Measurements from ENCODE around the gene ACAP2. TPM values are rescaled to one million over a fixed set of nuclear protein-coding genes. Genes with fewer than 3 reads are reported as not detected.
A peak's percentile ranks its signal among the peaks of the same experiment; 100 is the strongest.
"Not testable (repeated sequence)": the region's sequence is repeated elsewhere in the genome, so short reads cannot be mapped to it uniquely, and the experiment has no call there.

ACAP2 gene
- total RNA-seq, 1 experiment from 2014 or later = 50.9 TPM

DNA sequence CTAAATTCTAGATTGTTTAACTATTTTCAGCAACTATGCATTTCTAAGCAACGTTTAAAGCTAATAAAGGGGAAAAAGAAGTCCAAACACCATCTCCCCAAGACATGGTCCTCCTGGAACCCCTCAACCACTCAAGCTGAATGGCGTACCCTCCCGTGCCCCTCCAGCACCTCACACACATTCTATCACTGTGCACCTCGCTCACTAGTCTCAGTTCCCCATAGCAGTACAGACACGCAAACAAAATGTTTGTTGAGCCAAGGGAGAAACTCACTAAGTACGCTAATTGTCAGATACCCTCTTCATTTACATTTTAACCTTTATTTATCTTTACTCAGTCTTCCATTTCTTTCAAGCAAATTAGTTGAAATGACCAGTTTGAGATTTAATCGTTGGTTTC, 48.8 kb downstream of the ACAP2 start:
- no peak for DNase-seq (ENCODE audit: low read depth)

GRCh38 chr3:195388380-195388779, 54.4 kb downstream of the ACAP2 start:
- DNase-seq (ENCODE audit: low read depth) = no peak

DNA sequence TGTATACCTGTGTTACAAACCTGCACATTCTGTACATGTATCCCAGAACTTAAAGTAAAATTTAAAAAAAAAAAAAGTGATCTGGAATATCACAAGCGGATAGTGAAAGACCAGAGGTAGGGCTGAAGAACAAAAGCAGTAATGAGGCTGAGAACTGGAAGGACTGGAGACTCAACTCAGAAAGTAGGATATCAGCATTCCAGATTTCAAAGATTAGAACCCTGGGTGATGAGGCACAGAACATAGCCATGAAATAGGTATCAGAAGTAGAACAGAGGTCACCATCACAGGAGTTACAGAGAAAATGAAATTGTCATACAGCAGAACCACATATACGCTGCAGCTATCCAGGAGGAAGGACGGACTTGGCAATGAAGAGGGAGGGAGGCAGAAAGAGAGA, 56.1 kb downstream of the ACAP2 start:
- no peak for DNase-seq (ENCODE audit: low read depth)

- DNase-seq (ENCODE audit: low read depth) = peak; percentile 37
These were observed 57.3 kb downstream of the ACAP2 start for GRCh38 chr3:195385526-195385925.

GRCh38 chr3:195384952-195385351, 57.9 kb downstream of the ACAP2 start:
- DNase-seq (ENCODE audit: low read depth) = no peak

- no peak for DNase-seq (ENCODE audit: low read depth)
These were observed 70.6 kb downstream of the ACAP2 start for GRCh38 chr3:195372220-195372619.

DNA sequence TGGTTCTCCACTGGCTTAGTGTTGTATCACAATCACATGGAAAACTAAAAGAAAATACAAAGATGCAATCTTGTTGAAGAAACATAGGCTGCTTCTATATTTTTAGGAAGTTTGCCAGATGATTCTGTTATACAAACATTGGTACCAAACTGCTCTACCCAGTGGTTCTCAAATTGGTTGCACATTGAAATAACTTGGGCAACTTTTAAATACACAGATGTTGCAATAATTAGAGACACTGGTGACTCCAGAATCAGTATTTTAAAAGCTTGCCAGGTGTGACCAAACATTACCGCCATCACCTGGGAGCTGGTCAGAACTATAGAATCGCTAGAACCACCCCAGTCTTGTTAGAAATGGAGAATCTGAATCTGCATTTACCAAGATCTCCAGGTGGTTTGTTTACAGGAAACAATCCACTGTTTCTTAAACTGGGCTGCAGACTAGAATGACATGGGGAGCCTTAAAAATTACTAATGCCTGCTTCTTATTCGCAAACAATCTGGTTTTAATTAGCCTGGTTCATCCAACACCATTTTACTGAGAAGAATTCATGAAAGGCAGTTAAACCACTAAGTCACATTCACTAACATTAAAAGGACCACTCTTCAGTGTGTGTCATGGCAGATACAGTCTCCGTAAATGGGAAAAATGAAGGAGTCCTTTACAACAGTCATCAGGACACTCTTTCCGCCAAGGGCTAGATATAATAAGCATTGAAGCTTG, 76.5 kb downstream of the ACAP2 start:
- DNase-seq (ENCODE audit: low read depth) = no peak

DNA sequence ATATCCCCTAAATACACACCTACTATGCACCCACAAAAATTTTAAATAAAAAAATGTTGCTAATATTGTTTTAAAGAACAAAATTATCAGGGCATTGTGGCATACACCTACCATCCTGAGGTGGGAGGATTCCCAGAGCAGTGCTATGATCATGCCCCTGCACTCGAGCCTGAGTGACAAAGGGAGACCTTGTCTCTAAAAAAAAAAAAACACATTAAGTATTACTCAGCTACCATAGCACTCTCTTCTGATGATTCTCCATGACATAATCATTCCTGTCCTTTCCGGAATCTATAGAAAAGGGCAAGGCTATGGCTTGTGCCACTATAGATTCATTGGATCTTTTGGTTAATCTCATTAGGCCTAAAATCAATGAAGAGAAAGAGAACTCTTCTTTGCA, 77.4 kb downstream of the ACAP2 start:
- DNase-seq (ENCODE audit: low read depth) = no peak

DNA sequence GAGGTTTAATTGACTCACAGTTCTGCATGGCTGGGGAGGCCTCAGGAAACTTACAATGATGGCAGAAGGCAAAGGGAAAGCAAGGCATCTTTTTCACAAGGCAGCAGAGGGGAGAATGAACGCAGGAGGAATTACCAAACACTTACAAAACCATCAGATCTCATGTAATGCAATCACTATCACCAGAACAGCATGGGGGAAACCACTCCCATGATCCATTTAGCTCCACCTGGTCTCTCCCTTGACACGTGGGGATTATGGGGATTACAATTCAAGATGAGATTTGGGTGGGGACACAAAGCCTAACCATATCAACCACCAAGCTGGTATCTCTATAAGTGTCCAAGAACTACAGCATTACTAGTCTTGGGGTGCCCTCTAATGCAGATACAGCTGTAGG, 85.0 kb downstream of the ACAP2 start:
- not testable (repeated sequence) for DNase-seq (ENCODE audit: low read depth)

DNA sequence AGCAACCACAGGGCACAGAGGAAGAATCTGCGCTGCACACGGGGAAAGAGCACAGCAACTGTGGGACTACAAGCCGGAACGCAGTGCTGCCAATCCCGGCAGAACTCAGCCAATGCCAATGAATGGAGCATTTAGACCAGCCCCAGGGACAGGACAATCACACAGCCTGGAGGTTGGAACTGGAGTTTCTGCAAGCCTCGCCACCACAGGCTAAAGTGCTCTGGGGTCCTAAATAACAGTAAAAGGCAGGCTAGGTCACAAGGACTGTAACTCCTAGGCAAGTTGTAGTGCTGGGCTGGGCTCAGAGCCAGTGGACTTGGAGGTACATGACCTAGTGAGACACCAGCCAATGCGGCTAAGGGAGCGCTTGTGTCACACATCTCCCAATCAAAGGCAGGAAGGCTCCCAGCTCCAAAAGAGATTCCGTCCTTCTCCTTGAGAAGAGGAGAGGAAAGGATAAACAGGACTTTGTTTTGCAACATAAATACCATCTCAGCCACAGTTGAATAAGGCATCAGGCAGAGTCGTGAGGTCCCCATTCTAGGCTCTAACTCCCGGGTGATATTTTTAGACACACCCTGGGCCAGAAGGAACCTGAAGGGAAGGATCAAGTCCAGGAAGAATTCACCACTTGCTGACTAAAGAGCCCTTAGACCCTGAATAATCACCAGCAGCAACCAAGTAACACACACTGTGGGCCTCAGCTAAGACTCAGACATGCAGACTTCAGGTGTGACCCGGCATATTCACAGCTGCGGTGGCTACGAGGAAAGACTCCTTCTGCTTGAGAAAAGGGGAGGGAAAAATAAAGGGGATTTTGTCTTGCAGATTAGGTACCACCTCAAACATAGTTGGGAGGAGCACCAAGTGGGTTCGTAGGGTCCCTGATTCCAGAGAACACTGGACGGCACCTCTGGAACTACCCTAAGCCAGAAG, 86.4 kb downstream of the ACAP2 start:
- peak; percentile 2 for DNase-seq (ENCODE audit: low read depth)

GRCh38 chr3:195354009-195354408, 88.8 kb downstream of the ACAP2 start:
- DNase-seq (ENCODE audit: low read depth) = not testable (repeated sequence)

DNA sequence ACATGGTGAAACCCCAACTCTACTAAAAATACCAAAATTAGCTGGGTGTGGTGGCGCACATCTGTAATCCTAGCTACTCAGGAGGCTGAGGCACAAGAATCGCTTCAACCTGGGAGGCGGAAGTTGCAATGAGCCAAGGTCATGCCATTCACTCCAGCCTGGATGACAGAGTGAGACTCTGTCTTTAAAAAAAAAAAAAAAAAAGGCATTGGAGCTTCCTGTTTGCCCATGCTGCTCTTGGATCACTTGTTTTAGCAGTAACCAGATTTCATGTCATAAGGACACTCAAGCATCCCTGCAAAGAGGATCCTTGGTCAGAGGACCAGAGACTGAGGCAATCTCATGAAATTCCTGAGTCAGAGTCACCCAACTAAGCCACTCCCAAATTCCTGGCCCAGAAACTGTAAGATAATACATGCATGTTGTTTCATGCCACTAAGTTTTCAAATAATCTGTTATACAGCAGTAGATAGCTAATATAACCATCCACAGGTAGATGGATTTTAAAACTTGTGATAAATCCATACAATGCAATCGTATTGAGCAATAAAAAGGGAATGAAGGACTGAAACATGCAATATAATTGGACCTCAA, 89.8 kb downstream of the ACAP2 start:
- peak; percentile 49 for DNase-seq (ENCODE audit: low read depth)

DNA sequence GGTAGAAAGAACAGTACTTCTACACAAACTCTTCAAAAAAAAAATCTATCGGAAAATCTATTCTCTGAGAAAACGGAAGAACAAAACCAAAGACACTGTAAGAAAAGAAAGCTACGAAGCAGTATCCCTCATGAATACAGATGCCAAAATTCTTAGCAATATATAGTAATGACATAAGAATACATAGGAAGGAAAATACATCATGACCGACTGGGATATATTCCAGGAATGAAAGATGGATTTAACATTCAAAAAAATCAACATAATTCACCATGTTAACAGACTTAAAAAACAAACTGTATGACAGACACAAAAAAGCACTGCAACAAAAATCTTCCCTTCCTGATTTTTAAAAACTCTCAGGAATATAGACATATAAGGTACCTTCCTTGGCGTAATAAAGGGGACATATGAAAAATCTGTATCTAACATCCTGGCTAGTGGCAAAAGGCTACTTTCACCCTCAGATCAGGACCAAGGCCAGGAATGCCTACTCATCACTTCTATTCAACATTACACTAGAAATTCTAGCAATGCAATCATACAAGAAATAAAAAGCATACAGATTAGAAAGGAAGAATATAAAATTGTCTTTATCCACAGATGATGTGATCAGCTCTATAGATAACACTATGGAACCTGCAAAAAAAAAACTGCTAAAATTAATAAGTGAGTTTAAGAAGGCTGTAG, 94.2 kb downstream of the ACAP2 start:
- no peak for DNase-seq (ENCODE audit: low read depth)

DNA sequence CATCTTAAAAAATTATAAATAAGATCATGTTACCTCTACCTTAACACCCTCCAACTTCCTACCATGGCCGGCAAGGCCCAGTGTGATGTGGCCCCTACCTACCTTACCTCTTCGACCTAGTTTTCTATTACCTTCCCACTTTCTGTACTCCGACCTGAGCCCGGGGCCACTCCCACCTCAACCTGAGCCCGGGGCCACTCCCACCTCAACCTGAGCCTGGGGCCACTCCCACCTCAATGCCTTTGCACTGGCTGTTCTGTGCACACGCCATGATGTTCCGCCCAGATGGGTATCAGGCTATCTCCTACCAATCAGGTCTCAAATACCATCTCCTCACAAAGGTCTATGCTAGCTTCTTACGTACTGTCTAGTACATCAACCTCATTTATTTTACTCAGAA, 105.1 kb downstream of the ACAP2 start:
- DNase-seq (ENCODE audit: low read depth) = no peak

DNA sequence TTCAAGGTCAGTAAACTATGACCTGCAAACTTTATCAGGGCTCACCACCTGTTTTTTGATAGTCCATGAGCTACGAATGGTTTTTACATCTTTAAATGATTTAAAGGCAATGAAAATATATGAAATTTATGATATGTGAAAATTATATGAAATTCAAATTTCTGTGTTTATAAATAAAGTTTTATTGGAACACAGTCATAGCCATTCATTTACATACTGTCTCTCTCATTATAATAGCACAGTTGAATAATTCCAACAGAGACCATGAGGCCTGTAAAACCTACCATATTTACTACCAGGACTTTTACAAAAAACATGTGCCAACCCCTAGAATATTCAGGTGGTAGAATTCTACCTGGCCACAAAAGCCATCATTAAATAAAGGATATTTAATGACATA, 107.9 kb downstream of the ACAP2 start:
- no peak for DNase-seq (ENCODE audit: low read depth)

- no peak for DNase-seq (ENCODE audit: low read depth)
These were observed 123.8 kb downstream of the ACAP2 start for GRCh38 chr3:195319060-195319459.

- no peak for DNase-seq (ENCODE audit: low read depth)
These were observed 130.1 kb downstream of the ACAP2 start for GRCh38 chr3:195312714-195313113.

- no peak for DNase-seq (ENCODE audit: low read depth)
These were observed 135.1 kb downstream of the ACAP2 start for GRCh38 chr3:195307711-195308110.

- no peak for DNase-seq (ENCODE audit: low read depth)
These were observed 136.5 kb downstream of the ACAP2 start for GRCh38 chr3:195306369-195306768.

GRCh38 chr3:195302431-195302830, 140.4 kb downstream of the ACAP2 start:
- DNase-seq (ENCODE audit: low read depth) = no peak

GRCh38 chr3:195297446-195297845, 145.4 kb downstream of the ACAP2 start:
- no peak for DNase-seq (ENCODE audit: low read depth)

- DNase-seq (ENCODE audit: low read depth) = no peak
These were observed 146.2 kb downstream of the ACAP2 start for GRCh38 chr3:195296662-195297061.

All from RPMI7951 (cell line).